ENCODE measurements around the gene SMAD7.

The SMAD7 gene, protein sequence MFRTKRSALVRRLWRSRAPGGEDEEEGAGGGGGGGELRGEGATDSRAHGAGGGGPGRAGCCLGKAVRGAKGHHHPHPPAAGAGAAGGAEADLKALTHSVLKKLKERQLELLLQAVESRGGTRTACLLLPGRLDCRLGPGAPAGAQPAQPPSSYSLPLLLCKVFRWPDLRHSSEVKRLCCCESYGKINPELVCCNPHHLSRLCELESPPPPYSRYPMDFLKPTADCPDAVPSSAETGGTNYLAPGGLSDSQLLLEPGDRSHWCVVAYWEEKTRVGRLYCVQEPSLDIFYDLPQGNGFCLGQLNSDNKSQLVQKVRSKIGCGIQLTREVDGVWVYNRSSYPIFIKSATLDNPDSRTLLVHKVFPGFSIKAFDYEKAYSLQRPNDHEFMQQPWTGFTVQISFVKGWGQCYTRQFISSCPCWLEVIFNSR

DNA sequence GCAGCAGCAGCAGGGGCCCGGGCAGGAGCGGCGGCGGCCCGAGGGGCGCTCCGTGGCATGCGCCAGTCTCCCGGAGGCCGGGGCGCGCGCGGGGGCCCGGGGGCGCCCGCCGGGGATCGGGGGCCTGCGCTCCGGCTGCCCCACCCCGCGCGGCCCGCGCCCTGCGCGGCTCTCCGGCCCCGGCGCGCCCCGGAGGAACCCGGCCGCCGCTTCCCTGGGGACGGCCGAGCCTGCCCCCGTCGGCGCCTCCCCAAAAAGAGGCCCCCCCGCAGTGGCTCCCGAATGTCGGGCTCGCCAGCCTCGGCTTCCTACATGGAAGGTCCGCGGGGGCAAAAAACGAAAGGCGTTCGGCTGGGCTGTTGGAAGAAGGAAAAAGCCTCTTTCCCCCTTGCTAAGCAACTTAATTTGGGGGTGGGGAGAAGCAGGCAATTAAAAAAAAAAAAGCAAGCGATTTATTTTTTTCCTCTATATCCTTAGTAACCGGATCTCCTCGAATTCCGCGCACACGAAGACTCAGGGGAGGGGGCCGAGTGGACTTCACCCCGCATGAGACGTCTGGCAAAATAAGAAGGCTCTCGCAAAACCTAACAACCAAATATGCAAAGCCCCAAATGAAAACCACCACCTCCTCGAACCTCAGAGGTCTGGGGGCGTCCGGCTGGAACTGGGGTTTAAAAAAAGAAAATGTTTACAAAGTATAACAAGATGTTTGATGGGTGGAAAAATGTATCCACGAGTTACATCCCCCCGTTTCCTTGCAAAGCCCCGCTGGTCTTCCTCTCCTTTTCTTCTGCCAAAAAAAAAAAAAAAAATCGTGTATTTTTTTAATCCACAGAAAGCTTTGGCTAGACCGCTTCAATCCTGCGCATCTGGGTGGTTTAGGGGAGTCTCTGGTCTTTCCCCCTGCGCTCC is at the start of gene SMAD7:
TSS of gene SMAD7 (minus strand) at position 430 of the 912 bp plus-strand sequence. CDS start 541 bp downstream, outside the sequence.
- TF ChIP-seq, protein P1, sequence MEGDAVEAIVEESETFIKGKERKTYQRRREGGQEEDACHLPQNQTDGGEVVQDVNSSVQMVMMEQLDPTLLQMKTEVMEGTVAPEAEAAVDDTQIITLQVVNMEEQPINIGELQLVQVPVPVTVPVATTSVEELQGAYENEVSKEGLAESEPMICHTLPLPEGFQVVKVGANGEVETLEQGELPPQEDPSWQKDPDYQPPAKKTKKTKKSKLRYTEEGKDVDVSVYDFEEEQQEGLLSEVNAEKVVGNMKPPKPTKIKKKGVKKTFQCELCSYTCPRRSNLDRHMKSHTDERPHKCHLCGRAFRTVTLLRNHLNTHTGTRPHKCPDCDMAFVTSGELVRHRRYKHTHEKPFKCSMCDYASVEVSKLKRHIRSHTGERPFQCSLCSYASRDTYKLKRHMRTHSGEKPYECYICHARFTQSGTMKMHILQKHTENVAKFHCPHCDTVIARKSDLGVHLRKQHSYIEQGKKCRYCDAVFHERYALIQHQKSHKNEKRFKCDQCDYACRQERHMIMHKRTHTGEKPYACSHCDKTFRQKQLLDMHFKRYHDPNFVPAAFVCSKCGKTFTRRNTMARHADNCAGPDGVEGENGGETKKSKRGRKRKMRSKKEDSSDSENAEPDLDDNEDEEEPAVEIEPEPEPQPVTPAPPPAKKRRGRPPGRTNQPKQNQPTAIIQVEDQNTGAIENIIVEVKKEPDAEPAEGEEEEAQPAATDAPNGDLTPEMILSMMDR (IDR thresholded peaks at IDR 0.05; ENCODE audit: low read depth, low read length), result no peak
- H3K4me3 ChIP-seq (ENCODE audit: low read depth, low read length), result peak within 1 kb of the TSS; percentile 94
- peaks cover 36% of the 10 kb centered on the region for H3K36me3 ChIP-seq
- no peaks in the 10 kb centered on the region for H3K27me3 ChIP-seq (ENCODE audit: insufficient read depth, low read depth, severe bottlenecking)
- peak within 1 kb of the TSS; percentile 98 for H3K27ac ChIP-seq
- H3K9me3 ChIP-seq (ENCODE audit: severe bottlenecking), result no peaks in the 10 kb centered on the region
- DNase-seq, result no peak

GRCh38 chr18:48999569-48999968 is 48.8 kb upstream of the SMAD7 start:
- H3K9me3 ChIP-seq (ENCODE audit: severe bottlenecking), result no peaks in the 10 kb centered on the region
- no peaks in the 10 kb centered on the region for H3K27me3 ChIP-seq (ENCODE audit: insufficient read depth, low read depth, severe bottlenecking)
- H3K27ac ChIP-seq, result no peak overlapping the region
- no peaks in the 10 kb centered on the region for H3K36me3 ChIP-seq
- no peak for DNase-seq
- no peak overlapping the region for H3K4me3 ChIP-seq (ENCODE audit: low read depth, low read length)
- TF ChIP-seq, protein P1 (IDR thresholded peaks at IDR 0.05; ENCODE audit: low read depth, low read length), result no peak

GRCh38 chr18:48997985-48998831 is 47.4 kb upstream of the SMAD7 start:
- Histone ChIP-seq H3K27me3 (ENCODE audit: insufficient read depth, low read depth, severe bottlenecking) (no peaks in the 10 kb centered on the region), H3K27ac (no peak overlapping the region), H3K36me3 (no peaks in the 10 kb centered on the region), H3K4me3 (ENCODE audit: low read depth, low read length) (no peak overlapping the region), H3K9me3 (ENCODE audit: severe bottlenecking) (no peaks in the 10 kb centered on the region)
- no peak for DNase-seq
- TF ChIP-seq, protein P1 (IDR thresholded peaks at IDR 0.05; ENCODE audit: low read depth, low read length), result no peak

- no peak for DNase-seq
- Histone ChIP-seq H3K9me3 (ENCODE audit: severe bottlenecking) (no peaks in the 10 kb centered on the region), H3K27me3 (ENCODE audit: insufficient read depth, low read depth, severe bottlenecking) (no peaks in the 10 kb centered on the region), H3K4me3 (ENCODE audit: low read depth, low read length) (no peak overlapping the region), H3K36me3 (no peaks in the 10 kb centered on the region), H3K27ac (no peak overlapping the region)
- TF ChIP-seq, protein P1 (IDR thresholded peaks at IDR 0.05; ENCODE audit: low read depth, low read length), result no peak
These were observed 46.9 kb upstream of the SMAD7 start for GRCh38 chr18:48997681-48997984.

DNA sequence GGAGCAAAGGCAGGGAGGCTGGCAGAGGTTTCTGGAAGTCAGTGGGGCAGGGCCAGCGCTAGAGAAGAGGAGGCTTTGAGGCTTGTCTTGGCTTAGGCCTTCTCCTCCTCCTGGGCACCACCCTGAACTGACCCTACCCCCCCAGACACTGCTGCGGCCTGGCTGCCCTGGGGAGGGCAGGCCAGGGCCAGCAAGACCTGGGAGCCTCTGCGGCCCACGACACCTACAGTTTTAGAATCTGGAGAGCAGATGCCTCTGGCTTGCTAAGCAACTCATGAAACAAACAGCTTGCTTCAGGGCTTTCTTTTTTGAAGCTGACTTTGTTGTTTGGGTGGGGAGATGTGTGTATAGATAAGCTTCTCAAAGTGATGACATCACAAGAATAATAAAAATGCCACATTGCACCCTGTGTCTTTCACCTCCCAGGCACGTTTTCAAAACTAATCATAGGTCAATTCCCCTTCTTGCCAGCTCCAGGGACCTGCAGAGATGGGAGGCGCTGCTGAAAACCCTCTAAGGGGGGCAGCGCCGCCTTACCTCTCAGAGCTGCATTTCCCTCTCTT is 46.2 kb upstream of the SMAD7 start:
- Histone ChIP-seq H3K36me3 (no peaks in the 10 kb centered on the region), H3K27me3 (ENCODE audit: insufficient read depth, low read depth, severe bottlenecking) (no peaks in the 10 kb centered on the region), H3K27ac (no peak overlapping the region), H3K9me3 (ENCODE audit: severe bottlenecking) (no peaks in the 10 kb centered on the region), H3K4me3 (ENCODE audit: low read depth, low read length) (no peak overlapping the region)
- DNase-seq, result no peak
- TF ChIP-seq, protein P1 (IDR thresholded peaks at IDR 0.05; ENCODE audit: low read depth, low read length), result no peak

All from WERI-Rb-1 (cell line).